K562 (cell line): ENCODE data around the gene RASGEF1C. TPM values are rescaled to one million over a fixed set of nuclear protein-coding genes. Genes with fewer than 3 reads are reported as not detected.

Source experiments
- HDAC6 ChIP-seq: IDR thresholded peaks from 2 replicates; pipeline ENCODE4 v1.6.1; 2012; ENCODE audit warnings: low read depth, mild to moderate bottlenecking, control low read depth, inconsistent platforms, low read length, moderate library complexity
- MCM5 ChIP-seq: fragments of 450-650 bp; IDR thresholded peaks from 2 replicates; pipeline ENCODE4 v1.6.1; 2016; ENCODE audit warnings: low read depth
- REST ChIP-seq, 2 experiments: fragments of 450-650 bp; formaldehyde crosslinking in 1 of 2; IDR thresholded peaks; 2 replicates each; pipeline versions ENCODE4 v1.4.0 to v1.6.1; 2014 to 2020; ENCODE audit warnings: mild to moderate bottlenecking in 2 of 2, borderline replicate concordance in 1 of 2, low read depth in 1 of 2
- RFX1 ChIP-seq: fragments of 450-650 bp; IDR thresholded peaks from 2 replicates; pipeline ENCODE4 v1.6.1; 2016; ENCODE audit warnings: mild to moderate bottlenecking, moderate library complexity
- VEZF1 ChIP-seq: fragments of 200-800 bp; sonication (Bioruptor generic); IDR thresholded peaks from 2 replicates; pipeline ENCODE4 v1.6.1; 2017; ENCODE audit warnings: missing genetic modification characterization, missing compliant biosample characterization
- ZNF274 ChIP-seq: IDR thresholded peaks from 2 replicates; pipeline ENCODE4 v1.6.1; 2011; ENCODE audit warnings: low read depth, mild to moderate bottlenecking, low read length, moderate library complexity, borderline replicate concordance
- ZNF318 ChIP-seq, 2 experiments: fragments of 450-650 bp; IDR thresholded peaks; 2 replicates each; pipeline ENCODE4 v1.6.1; 2016; ENCODE audit warnings: mild to moderate bottlenecking in 2 of 2, borderline replicate concordance in 1 of 2, low read depth in 1 of 2, moderate library complexity in 1 of 2
- polyA plus RNA-seq, 8 experiments: library from polyadenylated mRNA; depleted of rRNA in 4 of 8; stranded (reverse) in 5 of 8; unstranded in 3 of 8; fragments of >200 nt; fragmentation: Nextera tagmentation in 2 of 8; fragmentation: Illumina TruSeq in 1 of 8; extraction: Ambion mirVana in 2 of 8; extraction: Trizol in 1 of 8; gene quantifications; 2 replicates each; pipeline versions ENCODE4 v1.2.1 to v1.2.3, GENCODE V29; 2011 to 2014; ENCODE audit warnings: inconsistent platforms in 1 of 8, missing spikeins in 1 of 8
- total RNA-seq, 7 experiments: library from RNA; depleted of rRNA in 6 of 7; stranded (reverse); fragments of >200 nt in 6 of 7; fragmentation: Illumina TruSeq in 2 of 7; extraction: Trizol in 2 of 7; gene quantifications; 2 replicates each; pipeline versions ENCODE4 v1.2.1 to v1.2.3, GENCODE V29; 2011 to 2021; ENCODE audit warnings: low replicate concordance in 1 of 7

RASGEF1C gene
- total and polyA plus RNA-seq, 9 of the 15 experiments (the other 6 are each of a cell fraction or from before 2014, with no cell fraction given): 0.04 to 1.1 (median 0.21) TPM; not detected in 4

GRCh38 chr5:180208435-180209081, 453 bp downstream of the RASGEF1C start (continued):
- no peak for TF ChIP-seq REST (IDR thresholded peaks at IDR 0.05; ENCODE audit: borderline replicate concordance)
- TF ChIP-seq REST (CRISPR knock-in tag; IDR thresholded peaks at IDR 0.05; ENCODE audit: low read depth): no peak
- TF ChIP-seq ZNF274: no peak
- no peak for TF ChIP-seq RFX1
- TF ChIP-seq ZNF318 (IDR thresholded peaks at IDR 0.05; ENCODE audit: borderline replicate concordance in 1 of 2, low read depth in 1 of 2): no peak
- TF ChIP-seq HDAC6: no peak
- no peak for TF ChIP-seq MCM5
- TF ChIP-seq VEZF1 (CRISPR knock-in tag): no peak
